HG03378 (cell line): ENCODE results near the gene RNF25.
A peak's percentile ranks its signal among the peaks of the same experiment; 100 is the strongest.

Experiments used
- ATAC-seq: cut with Tn5 transposase; IDR thresholded peaks from one replicate; pipeline ENCODE4 v1.9.1; 2021; ENCODE audit warnings: mild to moderate bottlenecking, moderate library complexity; ENCODE audit not compliant: unreplicated experiment

Gene RNF25, protein sequence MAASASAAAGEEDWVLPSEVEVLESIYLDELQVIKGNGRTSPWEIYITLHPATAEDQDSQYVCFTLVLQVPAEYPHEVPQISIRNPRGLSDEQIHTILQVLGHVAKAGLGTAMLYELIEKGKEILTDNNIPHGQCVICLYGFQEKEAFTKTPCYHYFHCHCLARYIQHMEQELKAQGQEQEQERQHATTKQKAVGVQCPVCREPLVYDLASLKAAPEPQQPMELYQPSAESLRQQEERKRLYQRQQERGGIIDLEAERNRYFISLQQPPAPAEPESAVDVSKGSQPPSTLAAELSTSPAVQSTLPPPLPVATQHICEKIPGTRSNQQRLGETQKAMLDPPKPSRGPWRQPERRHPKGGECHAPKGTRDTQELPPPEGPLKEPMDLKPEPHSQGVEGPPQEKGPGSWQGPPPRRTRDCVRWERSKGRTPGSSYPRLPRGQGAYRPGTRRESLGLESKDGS

DNA sequence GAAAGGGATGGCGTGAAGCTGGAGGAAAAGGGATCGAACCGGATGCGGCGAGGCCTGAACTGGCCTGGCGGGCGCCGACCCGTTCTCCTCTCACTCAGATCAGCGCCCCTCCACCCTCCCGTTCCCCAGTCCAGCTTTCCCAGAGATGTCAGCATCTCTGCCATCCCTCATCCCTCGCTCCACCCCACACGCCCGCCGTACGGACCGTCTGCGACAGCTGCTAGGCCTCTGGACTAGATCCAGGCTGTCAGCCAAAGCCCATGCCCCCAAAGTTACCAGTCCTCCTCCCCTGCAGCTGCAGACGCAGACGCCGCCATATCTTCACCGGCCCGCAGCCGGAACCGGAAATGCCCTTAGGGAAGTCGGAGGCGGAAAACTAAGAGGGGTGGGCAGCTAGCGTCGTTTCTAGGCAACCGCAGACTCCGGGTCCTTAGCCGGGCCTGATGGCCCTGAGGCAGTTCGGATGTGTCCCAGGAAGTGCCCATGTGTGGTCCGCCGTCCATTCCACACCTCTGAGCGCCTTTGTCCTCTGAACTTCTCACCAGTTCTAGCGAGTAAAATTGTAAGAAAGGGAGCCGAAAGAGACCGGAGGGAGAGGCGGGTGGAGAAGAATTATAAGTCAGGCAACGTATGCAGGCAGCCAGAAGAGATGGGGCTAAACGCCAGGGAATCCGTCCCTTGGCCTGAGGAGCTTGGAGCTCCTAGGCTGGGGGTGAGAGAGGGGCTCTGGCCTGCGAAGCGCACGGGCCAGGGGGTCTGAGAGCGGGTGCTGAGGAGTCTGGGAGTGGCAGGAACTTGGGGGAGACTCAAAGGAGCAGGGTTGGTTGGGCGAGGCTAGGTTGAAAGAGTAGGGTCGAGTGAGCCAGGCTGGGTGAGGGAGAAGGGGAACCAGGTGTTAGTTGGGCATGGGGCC, at the start of gene RNF25, which contains the start of gene STK36:
Gene RNF25 (minus strand): TSS at position 349 of the 913 bp plus-strand sequence. CDS start 32 bp downstream, at position 317.
Gene STK36 (plus strand): TSS at position 433 of the 913 bp plus-strand sequence. CDS start 744 bp downstream, outside the sequence.
- peak; percentile 82 for ATAC-seq

DNA sequence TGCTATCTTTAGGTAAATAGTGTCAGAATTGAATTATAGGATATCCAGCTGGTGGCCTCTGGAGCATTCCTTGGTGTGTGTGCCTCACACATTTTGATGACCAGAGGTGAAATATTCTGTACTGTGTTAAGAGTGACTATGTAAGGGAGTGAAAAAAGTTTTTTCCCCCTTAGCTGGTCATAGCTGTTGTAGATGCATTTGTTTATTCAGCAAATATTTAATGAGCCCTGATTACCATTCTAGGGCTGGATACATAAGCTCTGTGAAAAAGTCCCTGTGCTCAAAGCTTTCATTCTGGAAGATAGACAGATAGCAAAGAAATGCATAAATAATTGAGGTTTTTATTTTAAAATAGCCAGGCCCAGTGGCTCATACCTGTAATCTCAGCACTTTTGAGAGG, 49.7 kb upstream of the RNF25 start:
- ATAC-seq: no peak

DNA sequence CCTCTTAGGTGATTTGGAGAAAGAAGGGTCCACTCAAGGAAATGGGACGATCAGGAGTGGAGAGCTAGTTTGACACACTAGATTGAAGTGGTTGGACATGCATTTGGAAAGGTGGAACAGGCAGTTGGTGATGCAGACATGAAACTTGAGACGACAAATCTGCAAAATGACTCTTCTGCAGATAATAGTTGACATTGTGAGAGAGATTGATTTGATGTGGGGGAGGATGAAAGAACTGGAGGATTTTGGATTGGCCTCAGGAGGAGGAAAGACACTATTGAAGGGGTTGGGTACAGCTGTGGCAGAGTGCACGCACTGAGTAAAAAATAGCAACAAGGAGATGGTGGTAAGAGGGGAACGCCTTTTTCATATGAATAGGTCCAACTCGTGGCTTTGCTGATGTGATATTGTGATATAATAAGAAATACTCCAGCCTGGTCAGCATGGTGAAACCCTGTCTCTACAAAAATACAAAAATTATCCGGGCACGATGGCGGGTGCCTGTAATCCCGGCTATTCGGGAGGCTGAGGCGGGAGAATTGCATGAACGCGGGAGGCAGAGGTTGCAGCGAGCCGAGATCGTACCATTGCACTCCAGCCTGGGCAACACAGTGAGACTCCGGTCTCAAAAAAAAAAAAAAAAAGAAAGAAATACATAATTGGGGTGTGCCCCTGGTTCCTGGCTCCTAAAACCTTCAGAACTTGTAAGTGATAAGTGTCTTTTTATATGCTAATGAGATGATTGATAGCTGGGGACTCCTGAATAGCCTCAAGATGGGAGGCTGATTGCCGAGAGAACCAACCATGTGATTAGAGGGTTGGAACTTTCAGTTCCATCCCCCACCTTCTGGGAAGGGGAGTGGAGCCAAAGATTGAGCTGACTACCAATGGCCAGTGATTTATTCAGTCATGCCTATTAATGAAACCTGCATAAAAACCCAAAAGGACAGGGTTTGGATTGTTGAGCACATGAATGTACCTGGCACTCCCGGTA, 48.5 kb upstream of the RNF25 start:
- no peak for ATAC-seq

DNA sequence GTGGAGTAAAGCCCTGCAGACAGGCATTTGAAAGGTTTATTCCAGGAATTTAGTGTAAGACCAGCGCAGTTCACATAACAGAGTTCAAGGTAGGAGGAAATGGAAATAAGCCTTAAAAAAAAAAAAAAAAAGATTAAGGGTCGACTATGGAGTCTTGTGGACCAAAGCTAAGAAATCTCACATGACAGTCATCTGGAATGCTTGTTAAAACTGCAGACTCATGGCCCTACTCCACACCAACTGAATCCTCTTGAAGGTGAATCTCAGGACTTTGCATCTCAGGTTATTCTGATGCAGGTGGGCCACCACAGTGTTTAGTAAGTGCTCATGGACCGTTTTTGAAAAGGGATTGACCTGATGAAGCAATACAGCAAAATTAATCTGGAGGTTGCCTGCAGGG, 47.7 kb upstream of the RNF25 start:
- ATAC-seq: no peak

DNA sequence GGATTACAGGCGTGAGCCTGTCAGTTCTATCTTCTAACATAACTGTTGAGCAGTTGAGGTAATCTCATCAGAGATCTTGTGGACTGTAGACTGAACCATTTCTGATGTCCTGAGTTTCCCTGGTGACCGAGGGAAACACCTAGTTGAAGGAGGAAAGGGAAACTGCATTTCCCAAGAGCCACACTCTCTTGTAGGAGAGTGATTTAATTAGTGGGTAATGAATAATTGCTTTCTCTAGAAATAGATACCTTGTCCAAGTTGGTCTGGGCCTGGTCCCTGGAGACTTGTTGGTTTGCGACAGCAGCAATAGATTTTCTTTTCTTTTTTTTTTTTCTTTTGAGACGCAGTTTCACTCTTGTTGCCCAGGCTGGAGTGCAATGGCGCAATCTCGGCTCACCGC, 46.3 kb upstream of the RNF25 start:
- ATAC-seq: no peak

DNA sequence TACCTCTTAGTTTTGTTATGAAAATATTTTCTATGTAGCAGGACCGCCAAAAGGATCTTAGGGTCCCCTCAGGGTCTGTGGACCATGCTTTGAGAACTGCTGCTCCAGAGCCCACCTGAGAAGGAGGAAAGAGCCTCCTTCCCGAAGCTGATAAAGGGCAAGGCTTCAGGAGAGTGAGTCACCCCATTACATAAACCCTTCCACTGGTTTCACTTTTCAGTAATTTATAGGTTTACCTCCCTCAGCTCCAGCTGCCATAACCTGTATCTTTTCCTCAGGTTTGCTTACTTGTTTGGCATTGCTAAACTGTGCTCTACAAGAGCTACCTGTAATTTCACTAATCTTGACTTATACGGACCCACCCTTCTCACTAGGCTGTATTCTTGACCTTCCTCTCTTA, 45.5 kb upstream of the RNF25 start:
- no peak for ATAC-seq

DNA sequence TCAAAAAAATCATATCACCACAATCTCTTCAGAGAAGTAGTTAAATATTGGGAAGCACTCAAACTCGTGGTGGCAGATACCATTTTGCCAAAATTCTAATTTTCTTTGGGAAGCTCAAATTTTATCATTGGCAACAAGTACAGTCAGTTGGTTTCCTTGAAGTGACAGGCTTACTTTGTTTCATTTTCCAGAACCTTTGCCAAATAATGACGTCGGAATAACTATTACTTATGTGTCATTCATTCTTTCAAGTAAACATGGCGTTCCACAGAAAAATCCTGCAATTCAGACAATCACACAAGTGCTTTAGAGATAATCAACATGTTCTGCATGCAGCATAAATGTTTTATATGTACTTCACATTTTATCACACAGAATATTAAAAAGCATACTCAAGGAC, 44.3 kb upstream of the RNF25 start:
- ATAC-seq: no peak

DNA sequence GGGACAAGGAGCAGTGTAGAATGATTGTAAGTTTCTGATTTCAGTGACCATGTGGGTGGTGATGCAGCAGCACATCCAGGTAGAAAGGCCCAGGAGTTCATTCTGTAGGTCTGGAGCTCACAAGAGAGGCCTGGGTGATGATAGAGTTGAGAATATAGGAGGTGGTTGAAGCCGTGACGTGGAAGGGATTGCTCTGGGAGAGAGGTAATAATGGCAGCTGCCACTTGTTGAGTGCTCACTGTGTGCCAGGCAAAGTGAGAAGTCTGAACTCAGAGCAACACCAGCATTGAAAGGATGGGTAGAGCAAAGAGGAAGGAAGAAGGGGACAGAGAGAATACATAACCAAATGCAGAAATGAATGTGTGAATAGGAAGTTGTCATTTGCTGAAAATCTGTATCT, 42.1 kb upstream of the RNF25 start:
- ATAC-seq: no peak

DNA sequence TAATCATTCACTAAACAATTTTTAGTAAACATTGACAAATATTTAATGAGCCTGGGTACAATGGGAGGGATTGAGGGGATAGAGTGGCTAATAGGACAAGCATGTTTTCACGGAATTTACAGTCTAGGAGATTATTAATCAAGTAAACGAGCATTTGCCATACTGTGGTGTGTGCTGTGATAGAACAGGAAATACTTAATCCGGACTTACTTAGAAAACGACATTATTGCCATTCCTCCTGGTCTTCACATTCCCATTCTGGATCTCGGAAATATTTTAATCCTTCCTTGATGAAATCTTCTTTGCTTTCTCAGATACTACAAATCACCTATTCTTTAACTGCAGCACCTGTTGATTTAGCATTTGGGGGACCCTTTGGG, 39.7 kb upstream of the RNF25 start:
- no peak for ATAC-seq

DNA sequence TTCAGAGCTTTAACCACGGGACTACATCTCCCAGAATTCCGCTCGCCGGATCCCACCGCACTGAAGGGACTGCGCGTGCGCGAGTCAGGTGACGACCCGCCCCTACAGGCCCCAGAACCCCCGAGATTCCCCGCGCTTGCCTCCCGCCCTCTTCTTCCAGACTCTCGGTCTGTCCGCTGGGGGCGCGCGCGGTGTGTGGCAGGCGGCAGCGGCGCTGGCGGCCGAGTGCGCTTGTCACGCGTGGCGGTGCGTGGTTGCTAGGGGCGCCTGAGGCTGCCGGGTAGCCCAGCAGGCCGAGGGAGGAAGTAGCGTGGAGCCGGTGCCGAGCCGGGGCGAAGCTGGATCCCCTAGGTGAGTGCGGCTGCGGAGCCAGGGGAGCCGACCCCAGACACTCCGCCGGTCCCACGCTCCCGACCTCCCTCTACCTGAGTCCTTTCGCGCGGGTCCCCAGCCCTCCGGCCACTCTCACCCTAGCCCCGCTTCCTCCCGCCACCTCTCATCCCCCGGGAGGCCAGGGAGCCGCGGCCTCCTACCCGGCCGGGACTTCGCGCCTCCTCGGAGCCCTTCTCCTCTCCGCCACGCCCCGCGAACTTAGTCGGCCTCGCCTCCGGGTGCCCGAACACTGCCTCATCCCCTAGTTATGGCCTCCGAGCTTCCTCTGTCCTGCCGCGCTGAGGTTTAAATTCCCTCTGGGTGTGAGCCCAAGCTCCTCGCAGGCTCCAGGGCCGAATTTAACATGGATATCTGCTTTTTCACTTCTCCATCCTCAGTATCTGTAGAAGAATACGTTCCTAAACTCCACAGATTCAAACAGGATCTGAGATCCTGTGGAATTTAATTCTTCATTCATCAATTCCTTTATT, 39.1 kb upstream of the RNF25 start, which contains the start of gene TTLL4:
Gene TTLL4 (plus strand): TSS at position 149 of the 863 bp plus-strand sequence. CDS start 26,842 bp downstream, outside the sequence.
- ATAC-seq: peak; percentile 77

DNA sequence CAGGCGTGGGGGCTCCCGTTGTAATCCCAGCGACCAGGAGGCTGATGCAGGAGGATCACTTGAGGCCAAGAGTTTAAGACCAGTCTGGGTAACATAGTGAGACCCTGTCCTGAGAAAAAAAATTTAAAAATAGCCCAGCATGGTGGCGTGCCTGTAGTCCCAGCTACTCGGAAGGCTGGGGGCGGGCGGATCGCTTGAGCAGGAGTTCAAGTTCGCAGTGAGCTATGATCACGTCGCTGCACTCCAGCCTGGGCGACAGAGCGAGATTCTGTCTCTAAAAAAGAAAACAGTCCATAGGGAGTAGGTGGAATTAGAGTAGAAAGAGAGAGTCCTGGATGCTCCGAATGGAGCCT, 38.5 kb upstream of the RNF25 start:
- no peak for ATAC-seq

DNA sequence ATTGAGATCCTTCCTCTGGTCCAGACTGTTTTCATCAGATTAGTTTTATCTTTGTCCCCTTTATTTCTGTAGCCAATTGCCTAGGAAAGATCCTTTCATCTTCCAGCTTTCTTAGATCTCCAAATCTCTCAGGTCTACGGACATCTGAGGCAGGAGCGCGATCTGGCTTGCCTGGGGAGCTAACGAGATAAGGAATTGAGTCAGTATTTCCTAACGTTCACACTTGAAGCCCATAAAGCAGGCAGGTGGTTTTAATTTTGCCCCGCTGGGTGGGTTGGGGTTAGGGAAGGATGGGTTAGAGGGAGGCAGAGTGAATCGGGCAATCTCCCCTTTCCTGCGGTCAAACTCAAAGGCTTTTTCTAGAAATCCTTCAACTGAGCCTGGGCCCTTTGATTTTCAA, 38.1 kb upstream of the RNF25 start:
- ATAC-seq: no peak

DNA sequence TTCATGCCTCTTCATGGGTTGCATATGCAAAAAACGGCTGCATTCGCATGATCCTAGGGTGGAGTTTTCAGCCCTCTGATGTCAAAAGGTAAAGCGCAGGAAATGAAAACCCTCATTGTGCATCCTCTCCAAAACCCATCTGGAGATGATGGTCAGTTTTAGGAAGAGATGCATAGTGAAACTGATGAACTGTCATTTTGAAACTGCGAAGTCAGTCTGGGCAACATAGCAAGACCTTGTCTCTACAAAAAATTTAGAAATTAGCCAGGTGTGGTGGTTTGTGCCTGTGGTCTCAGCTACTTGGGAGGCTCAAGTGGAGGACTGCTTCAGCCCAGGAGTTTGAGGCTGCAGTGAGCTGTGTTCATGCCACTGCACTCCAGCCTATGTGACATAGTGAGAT, 36.3 kb upstream of the RNF25 start:
- peak; percentile 40 for ATAC-seq

DNA sequence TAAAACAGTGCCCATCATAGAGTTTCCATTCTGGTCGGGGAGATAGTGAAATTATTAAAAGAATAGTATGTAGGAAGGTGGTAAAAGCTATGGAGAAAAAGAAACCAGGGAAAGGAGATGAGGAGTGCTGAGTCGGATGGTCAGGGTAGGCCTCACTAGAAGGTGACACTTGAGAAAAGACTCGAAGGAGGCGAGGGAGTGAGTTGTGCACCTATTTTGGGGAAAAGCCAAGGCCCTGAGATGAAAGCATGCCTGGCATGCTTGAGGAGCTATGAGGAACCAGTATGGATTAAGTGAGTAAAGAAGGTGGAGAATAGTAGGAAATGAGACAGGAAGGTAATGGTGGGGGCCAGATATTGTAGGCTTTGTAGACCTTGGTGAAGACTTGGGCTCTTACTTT, 31.5 kb upstream of the RNF25 start:
- no peak for ATAC-seq

DNA sequence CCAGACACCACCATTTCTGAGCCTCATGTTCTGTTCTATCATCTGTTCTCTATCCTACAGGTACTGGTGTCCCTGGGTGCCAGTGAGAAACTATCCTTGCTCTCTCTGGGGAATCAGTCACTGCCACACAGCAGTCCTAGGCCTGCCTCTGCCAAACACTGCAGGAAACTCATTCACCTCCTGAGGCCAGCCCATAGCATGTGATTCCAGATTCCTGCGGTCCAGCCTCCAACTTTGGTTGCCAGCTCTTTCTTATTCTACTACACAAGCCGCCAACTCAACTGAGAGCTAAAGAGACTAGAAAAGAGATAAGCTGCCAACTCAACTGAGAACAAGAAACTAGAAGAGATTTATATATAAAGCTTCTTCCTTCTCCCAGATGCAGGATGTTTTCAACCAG, 30.0 kb upstream of the RNF25 start:
- no peak for ATAC-seq

DNA sequence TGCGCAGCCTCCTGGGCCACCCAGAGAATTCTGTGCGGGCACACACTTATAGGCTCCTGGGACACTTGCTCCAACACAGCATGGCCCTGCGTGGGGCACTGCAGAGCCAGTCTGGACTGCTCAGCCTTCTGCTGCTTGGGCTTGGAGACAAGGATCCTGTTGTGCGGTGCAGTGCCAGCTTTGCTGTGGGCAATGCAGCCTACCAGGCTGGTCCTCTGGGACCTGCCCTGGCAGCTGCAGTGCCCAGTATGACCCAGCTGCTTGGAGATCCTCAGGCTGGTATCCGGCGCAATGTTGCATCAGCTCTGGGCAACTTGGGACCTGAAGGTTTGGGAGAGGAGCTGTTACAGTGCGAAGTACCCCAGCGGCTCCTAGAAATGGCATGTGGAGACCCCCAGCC, 27.1 kb upstream of the RNF25 start:
- ATAC-seq: no peak

DNA sequence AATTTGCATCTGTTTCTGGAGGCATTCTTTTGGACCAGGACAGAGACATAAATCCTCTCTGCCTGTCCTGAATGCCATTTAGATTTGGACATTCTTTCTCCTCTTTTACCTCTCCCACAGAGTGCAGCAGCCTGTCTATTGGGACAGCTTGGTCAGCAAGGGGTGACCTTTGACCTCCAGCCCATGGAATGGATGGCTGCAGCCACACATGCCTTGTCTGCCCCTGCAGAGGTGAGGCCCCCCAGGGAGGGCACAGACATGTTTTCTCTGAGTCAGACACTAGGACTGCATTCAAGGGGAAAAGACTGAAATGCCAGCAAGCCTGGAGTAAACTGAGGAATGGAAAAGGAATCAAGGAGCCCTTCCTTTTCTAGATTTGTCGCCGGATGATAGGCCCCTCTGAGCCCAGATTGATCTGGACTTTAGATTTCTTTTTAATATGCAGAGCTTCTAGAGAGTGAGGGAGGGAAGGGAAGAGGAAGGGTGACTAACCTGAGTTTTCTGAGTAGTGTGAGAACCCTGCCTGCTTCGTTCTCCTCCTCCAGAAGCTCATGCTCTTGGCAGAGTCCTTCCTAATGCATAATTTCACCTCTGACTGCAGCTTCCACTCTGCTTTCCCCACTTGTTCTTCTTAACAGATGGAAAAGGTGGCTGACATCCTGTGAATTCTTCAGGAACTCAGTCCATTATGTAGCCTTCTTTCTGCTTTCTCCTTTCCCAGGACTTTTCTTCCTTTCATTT, 22.8 kb upstream of the RNF25 start:
- no peak for ATAC-seq

DNA sequence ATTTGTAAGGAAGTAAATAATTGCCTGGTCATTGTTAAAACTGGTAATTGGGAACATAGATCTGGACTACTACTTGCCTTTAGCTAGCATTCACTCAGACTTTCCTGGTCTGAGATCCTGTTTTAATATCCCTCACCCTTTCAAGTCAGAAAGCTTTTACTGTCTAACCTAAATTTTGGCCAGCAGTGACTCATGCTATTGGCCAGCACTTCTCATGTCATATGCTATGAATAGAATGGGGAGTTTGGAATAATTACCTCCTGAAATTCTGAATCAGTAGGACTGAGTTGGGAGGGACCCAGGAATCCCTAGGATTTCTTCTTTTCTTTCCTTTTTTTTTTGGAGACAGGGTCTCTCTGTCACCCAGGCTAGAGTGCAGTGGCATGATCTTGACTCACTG, 19.4 kb upstream of the RNF25 start:
- no peak for ATAC-seq
